DMS153 (cell line): ENCODE measurements around the gene FSCN2.

ENCODE experiments used
- DNase-seq: peaks from one replicate; lab custom pipeline; 2025; lab: John Stamatoyannopoulos, UW

The FSCN2 gene

DNA sequence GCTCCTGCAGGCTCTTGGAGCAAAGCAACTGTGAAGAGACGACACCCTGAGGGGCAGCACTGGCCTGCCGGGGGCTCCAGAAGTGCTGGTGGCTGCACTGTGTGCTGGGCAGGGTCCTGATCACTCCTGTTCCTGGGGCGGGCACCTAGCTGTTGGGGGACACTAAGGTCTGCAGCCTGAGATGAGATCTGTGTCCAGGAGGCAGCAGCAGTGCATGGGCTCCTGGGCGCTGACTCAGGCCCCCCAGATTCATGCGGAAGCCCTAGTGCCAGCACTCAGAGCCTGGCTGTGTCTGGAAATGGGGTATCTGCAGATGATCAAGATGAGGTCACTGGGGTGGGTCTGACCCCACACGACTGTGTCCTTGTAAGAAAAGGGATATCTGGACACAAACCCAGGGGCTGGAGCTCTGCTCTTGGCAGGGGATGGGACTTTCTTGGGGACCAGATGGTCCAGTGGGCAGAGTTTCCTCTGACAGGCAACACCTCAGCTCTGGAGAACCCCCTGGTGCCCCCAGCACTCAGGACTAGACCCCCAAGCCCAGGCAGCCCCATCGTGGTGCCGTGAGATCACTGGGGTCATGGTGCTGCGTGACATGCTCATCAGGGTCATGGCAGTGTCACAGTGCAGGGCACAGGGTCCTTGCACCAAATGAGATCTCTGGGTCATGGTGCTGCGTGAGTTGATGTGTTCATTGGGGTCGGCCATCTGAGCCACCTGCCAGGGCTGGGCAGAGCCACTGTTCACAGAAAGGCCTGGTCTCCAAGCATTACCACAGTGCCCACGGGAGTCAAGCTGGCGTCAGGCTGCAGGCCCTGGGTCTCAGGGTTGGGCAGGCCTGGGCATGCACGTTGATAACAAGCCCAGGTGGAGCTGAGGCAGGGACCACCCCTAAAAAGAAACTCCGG is 14.5 kb downstream of the FSCN2 start:
- no peak for DNase-seq

- DNase-seq, result no peak
Observed at GRCh38 chr17:81543339-81543675, 15.1 kb downstream of the FSCN2 start.

GRCh38 chr17:81543756-81544155 is 15.6 kb downstream of the FSCN2 start:
- DNase-seq, result no peak

GRCh38 chr17:81544281-81544974 is 16.3 kb downstream of the FSCN2 start:
- no peak for DNase-seq

DNA sequence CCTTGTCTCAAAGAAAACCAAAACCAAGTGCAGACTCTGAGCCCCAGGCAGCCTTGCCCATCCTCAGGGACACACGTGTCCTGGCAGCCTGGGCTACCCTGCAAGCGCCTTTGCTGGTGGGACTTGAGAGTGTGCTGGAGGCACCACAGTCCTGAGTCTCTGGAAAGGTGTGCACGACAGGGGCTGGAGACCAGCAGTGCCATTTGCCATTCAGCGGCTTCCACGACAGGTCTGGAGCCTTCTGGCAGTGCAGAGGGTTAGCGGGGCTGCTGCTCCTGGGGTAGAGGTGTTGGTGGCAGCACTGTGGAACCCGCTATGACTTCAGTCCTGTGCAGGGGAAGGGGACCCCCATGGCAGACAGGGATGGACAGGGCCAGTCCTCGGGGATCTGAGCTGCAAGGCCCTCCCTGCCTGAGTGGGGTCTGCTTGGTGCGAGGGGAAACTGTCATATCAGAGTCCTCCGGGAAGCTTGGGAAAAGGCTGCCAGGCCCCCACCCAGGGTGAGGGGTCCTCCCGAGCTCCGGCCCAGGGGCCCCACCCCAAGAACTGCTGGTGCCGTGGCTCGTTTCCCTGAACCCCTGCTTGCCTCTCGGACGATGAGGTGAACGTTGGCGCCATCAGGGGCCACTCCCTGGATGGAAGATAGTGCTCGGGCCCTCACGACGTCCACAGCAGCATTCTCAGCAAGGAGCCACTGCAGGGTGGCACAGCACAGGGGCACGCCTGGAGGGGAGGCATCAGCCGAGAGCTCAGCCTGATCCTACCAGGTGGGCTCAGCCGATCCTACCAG is 17.2 kb downstream of the FSCN2 start:
- no peak for DNase-seq

- DNase-seq, result no peak
Observed at GRCh38 chr17:81546906-81547613, 18.9 kb downstream of the FSCN2 start.

- DNase-seq, result no peak
Observed at GRCh38 chr17:81547614-81547982, 19.4 kb downstream of the FSCN2 start.

DNA sequence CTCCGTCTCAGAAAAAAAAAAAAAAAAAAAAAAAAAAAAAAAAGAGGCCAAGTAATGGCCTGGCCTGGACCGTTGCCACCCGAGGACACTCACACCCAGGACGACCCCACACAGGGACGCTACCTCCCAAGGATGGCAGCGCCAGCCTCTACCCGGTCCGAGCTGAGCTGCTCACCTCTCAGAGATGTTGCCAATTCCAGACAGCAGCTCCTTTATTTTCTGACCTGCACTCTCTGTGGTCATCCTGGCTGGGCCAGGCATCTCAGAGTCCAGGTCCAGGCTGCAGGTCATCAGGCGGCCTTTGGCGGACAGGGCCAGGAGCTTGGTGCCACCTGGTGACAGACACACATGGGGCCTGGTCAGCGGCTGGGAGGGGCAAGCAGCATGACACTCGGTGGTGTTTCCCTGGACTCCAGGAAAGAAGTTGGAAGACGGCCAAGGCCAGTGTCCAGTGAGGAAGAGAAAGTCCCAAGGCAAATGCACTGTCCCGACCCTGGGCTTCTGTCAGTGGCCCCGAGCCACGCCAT is 20.9 kb downstream of the FSCN2 start:
- no peak for DNase-seq

- DNase-seq, result no peak
Observed at GRCh38 chr17:81549826-81550225, 21.6 kb downstream of the FSCN2 start.

DNA sequence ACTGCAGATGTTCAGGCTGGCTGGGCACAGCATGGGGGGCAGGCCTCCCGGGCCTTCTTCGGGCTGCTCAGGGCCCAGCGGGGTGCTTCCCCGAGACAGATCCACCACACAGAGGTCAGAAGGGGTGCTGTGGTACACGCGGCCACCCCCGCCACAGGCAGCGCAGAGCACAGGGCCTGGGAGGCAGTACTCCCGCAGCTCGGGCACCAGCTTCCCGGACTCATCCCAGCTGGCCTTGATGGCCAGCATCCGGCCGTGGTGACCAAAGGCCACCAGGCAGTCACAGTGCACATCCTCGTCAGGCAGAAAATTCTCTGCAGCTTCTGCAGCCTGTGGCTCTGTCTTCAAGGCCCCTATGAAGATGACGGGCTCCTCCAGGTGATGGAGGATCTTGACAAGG is 22.1 kb downstream of the FSCN2 start:
- DNase-seq, result no peak

DNA sequence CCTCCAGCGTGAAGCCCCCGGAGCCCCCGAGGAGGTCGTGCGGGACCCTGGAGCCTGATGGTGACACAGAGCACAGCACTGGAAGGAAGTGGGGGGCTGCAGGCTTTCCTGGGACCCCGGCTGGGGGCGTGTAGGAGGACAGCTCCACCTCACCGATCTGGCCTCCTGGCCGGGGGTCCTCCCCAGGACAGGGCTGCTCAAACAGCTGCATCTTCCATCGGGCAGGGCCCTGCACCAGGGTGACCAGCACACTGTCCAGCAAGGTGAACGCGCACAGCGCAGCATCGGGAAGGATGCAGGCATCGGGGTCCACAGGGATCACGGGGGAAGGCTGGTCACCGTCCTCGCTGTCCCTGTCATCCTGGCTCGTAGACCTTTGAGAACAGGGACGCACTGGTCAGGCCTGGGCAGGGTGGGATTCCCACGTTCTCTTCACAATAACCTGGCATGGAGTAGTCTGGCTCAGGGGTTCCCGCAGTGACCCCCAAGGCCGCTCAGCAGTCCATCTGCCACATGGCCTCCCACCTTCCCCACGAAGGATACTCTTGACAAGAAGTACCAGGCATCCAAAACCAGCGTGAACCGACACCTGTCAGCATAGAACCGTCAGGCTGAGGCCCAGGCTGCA is 22.8 kb downstream of the FSCN2 start:
- no peak for DNase-seq

DNA sequence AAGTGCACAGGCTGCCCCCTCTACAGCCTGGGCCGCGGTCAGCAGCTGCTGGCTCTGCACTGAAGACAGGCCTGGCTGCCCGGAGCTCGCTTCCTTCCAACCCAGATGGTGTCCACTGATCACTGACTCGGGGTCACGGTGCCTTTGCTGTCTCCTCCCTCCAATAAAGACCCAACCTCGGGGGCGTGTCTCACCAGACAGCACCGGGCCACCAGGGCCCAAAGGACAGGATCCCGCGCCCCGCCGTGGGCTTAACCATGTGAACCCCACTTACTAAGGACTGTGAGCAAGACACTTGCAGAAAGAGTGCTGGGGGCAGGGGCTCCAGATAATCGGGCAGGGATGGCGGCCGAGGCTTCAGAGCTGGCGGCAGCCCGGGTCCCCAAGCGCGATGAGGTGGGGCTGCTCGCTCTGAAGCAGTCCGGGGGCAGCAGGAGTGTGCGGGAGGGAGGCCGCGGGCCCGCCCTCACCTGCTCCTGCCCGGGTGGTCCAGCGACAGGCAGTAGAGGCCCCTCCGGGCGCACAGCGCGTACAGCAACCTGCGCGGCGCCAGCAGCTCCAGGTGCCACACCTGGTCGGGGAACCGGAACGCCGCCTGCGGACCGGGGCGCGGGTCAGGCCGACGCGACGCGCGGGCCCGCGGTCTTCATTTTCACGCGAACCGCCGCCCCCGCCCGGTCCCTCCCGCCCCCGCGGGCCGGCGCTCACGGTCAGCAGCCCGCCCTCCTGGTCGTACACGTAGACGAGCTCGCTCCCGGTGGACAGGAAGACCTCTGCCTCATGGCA is 23.5 kb downstream of the FSCN2 start:
- DNase-seq, result no peak

GRCh38 chr17:81552244-81553017 is 24.3 kb downstream of the FSCN2 start, which contains the start of gene FAAP100:
TSS of gene FAAP100 (minus strand) at chr17:81552353. CDS start at chr17:81552330, 23 bp downstream.
- no peak for DNase-seq

GRCh38 chr17:81553018-81553615 is 24.9 kb downstream of the FSCN2 start:
- peak; percentile 87 for DNase-seq

DNA sequence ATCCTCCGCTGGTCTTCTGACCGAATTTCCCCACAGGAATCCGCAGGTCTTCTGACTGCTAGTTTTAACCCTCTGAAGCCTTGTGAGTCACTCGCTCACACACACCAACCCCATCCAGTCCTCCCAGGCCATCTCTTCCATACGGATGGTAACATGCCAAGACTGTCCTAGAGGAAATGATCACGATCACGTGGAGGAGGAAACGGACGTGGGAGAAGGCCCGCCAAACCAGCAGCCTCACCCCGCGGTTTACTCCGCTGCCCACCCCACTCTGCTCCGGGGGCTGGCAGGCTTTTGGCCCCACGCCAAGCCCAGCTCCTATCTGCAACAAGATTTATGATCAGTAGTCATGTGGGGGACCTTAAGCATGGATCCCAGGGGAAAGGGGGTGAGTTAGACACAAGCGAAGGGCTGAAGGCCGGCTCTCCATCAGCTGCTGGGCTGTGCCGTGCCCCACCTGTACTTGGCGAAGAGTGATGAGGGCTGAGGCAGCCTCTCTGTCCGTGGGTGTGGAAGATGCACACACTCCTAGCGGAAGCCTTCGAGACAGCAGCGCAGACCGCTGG is 25.5 kb downstream of the FSCN2 start:
- peak; percentile 54 for DNase-seq

DNA sequence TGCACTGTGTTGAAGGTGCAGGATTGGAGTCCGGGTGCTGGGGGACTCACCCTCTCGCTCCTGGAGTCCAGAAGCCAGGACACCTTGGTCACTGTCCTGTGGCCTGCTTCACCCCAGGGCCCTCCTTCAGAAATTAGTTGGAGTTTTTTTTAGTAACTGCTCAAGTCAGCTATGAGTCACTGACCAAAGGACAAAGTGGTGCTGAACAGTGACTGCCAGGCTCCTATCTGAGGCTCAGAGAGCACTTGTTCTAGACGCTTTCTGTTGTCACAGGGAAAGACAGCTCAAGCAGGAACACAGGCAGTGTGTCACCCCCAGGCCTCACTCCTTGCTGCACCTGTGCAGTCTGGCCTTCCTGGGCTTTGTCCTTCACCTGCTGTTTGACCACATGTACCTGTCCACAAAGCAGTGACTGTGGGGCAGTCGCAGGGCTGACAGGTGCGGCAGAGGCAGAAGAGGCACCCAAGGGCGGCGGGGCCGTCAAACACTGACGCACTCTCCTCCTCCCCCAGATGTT is 28.1 kb downstream of the FSCN2 start:
- no peak for DNase-seq

DNA sequence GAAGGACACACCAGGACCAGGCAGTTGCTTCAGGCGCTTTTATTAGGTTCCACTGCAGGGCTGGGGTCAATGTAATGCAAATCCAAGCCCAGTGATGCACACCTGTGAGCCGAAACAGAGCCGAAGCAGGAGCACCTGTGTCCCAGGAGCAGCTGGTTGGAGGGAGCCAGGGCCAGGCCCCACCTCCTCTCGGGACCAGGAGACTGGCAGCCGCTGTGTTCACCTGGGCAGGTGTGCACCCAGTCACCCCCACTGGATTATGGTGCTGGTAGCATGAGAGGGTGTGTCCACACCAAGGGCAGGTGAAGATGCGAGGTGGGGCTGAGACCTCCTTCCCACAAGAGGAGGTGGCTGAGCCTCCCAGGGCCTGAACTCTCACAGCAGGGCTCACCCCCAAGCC is 28.7 kb downstream of the FSCN2 start:
- no peak for DNase-seq

DNA sequence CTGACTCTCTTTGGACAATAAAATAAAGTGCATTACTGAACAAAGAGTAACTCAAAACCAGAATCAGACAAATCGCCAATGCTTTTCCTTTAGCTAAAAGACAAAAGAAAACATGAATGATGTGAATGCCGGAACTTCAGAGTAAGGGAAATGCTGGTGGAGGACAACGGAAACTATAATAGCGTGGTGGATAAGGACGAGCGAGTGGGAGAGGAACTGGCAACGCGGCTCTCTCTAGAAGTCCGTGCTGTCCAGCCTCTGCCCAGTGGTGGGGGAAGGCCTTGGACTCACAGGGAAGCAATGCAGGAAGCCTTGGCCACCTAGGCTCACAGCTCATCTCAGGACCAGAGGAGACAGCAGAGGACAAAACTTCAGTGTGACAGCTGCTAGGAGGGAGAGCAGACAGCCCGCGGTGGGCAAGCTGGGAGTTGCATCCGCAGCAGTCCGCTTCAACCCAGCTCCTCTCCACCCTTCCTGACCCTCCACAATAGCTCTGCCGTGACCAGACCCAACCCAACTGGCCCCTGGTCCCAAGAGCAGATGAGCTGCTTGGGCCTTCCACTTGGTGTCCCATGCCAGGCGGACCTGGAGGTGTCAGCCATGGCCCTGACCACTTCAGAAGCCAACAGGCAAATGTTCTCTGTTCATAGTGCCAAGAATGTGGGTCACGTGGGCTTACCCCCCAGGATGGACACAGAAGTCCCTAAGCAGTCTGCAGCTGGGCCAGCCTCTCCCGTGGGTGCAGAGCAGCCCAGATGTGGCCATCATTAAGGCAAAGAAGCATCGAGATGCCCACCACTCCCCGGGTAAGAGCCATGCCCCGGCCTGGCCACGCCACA is 29.3 kb downstream of the FSCN2 start:
- DNase-seq, result no peak
